ENCODE results near the gene WDR87. TPM values are rescaled to one million over a fixed set of nuclear protein-coding genes. Genes with fewer than 3 reads are reported as not detected.
A peak's percentile ranks its signal among the peaks of the same experiment; 100 is the strongest.
"Not testable (repeated sequence)": the region's sequence is repeated elsewhere in the genome, so short reads cannot be mapped to it uniquely, and the experiment has no call there.

Gene WDR87
- total RNA-seq, 2 donors from 2014 or later: not detected

GRCh38 chr19:37896180-37896579 lies 10.2 kb downstream of the WDR87 start:
- H3K4me3 Mint-ChIP-seq: no peak overlapping the region
- ATAC-seq (replicated peaks in 1 of 2) (no peak), DNase-seq (no peak)
- no peaks in the 10 kb centered on the region for H3K9me3 Mint-ChIP-seq
- H3K27me3 Mint-ChIP-seq (ENCODE audit: low read depth): peaks cover 23% of the 10 kb centered on the region
- no peak overlapping the region for H3K27ac Mint-ChIP-seq
- H3K4me1 Mint-ChIP-seq (ENCODE audit: low read depth): no peaks in the 10 kb centered on the region
- no peaks in the 10 kb centered on the region for H3K36me3 Mint-ChIP-seq (ENCODE audit: insufficient read depth in 2 of 2)

- H3K27me3 Mint-ChIP-seq (ENCODE audit: low read depth): peaks cover 23% of the 10 kb centered on the region
- no peak overlapping the region for H3K4me3 Mint-ChIP-seq
- ATAC-seq (replicated peaks in 1 of 2): no peak
- DNase-seq: no peak
- no peaks in the 10 kb centered on the region for H3K4me1 Mint-ChIP-seq (ENCODE audit: low read depth)
- H3K9me3 Mint-ChIP-seq: no peaks in the 10 kb centered on the region
- H3K27ac Mint-ChIP-seq: no peak overlapping the region
- no peaks in the 10 kb centered on the region for H3K36me3 Mint-ChIP-seq (ENCODE audit: insufficient read depth in 2 of 2)
Measured at GRCh38 chr19:37893845-37894575, 12.4 kb downstream of the WDR87 start.

- H3K36me3 Mint-ChIP-seq (ENCODE audit: insufficient read depth in 2 of 2): peaks cover 2% of the 10 kb centered on the region in 2 donors
- ATAC-seq (replicated peaks in 1 of 2): no peak
Measured at GRCh38 chr19:37886571-37886970, 19.8 kb downstream of the WDR87 start.

GRCh38 chr19:37885392-37885791 lies 21.0 kb downstream of the WDR87 start:
- Mint-ChIP-seq H3K36me3 (ENCODE audit: insufficient read depth in 2 of 2) (peaks cover 2% of the 10 kb centered on the region in 2 donors), H3K4me3 (no peak overlapping the region), H3K9me3 (peaks cover 0 to 8% of the 10 kb centered on the region in 2 donors), H3K4me1 (ENCODE audit: low read depth) (no peaks in the 10 kb centered on the region), H3K27me3 (ENCODE audit: low read depth) (no peaks in the 10 kb centered on the region), H3K27ac (no peak overlapping the region)
- DNase-seq: no peak
- no peak for ATAC-seq (replicated peaks in 1 of 2)

More at GRCh38 chr19:37886571-37886970, 19.8 kb downstream of the WDR87 start:
- Mint-ChIP-seq H3K4me1 (ENCODE audit: low read depth) (no peaks in the 10 kb centered on the region), H3K4me3 (no peak overlapping the region), H3K27me3 (ENCODE audit: low read depth) (peaks cover 1% of the 10 kb centered on the region), H3K9me3 (peaks cover 0 to 8% of the 10 kb centered on the region in 2 donors), H3K27ac (no peak overlapping the region)
- no peak for DNase-seq

- no peaks in the 10 kb centered on the region for H3K36me3 Mint-ChIP-seq (ENCODE audit: insufficient read depth in 2 of 2)
- no peak overlapping the region for H3K27ac Mint-ChIP-seq
- DNase-seq (no peak), ATAC-seq (replicated peaks in 1 of 2) (no peak)
- peaks cover 4 to 8% of the 10 kb centered on the region in 2 donors for H3K9me3 Mint-ChIP-seq
- no peaks in the 10 kb centered on the region for H3K4me1 Mint-ChIP-seq (ENCODE audit: low read depth)
- H3K27me3 Mint-ChIP-seq (ENCODE audit: low read depth): no peaks in the 10 kb centered on the region
- no peak overlapping the region for H3K4me3 Mint-ChIP-seq
Measured at GRCh38 chr19:37877147-37877546, 29.2 kb downstream of the WDR87 start.

GRCh38 chr19:37876032-37876431 lies 30.4 kb downstream of the WDR87 start:
- DNase-seq: no peak
- no peak for ATAC-seq (replicated peaks in 1 of 2)
- Mint-ChIP-seq H3K27ac (no peak overlapping the region), H3K9me3 (peaks cover 2 to 8% of the 10 kb centered on the region in 2 donors), H3K4me3 (no peak overlapping the region), H3K4me1 (ENCODE audit: low read depth) (no peaks in the 10 kb centered on the region), H3K27me3 (ENCODE audit: low read depth) (no peaks in the 10 kb centered on the region), H3K36me3 (ENCODE audit: insufficient read depth in 2 of 2) (no peaks in the 10 kb centered on the region)

- Mint-ChIP-seq H3K27me3 (ENCODE audit: low read depth) (no peaks in the 10 kb centered on the region), H3K9me3 (peaks cover 2 to 11% of the 10 kb centered on the region in 2 donors), H3K36me3 (ENCODE audit: insufficient read depth in 2 of 2) (no peaks in the 10 kb centered on the region), H3K4me3 (no peak overlapping the region), H3K4me1 (ENCODE audit: low read depth) (no peaks in the 10 kb centered on the region), H3K27ac (no peak overlapping the region)
- no peak for DNase-seq
- ATAC-seq (replicated peaks in 1 of 2): no peak
Measured at GRCh38 chr19:37874784-37875183, 31.6 kb downstream of the WDR87 start.

- Mint-ChIP-seq H3K9me3 (peaks cover 2 to 10% of the 10 kb centered on the region in 2 donors), H3K36me3 (ENCODE audit: insufficient read depth in 2 of 2) (no peaks in the 10 kb centered on the region), H3K27me3 (ENCODE audit: low read depth) (no peaks in the 10 kb centered on the region), H3K4me3 (no peak overlapping the region), H3K27ac (no peak overlapping the region), H3K4me1 (ENCODE audit: low read depth) (no peaks in the 10 kb centered on the region)
- DNase-seq (no peak), ATAC-seq (replicated peaks in 1 of 2) (no peak)
Measured at GRCh38 chr19:37872383-37872782, 34.0 kb downstream of the WDR87 start.

- no peak overlapping the region for H3K27ac Mint-ChIP-seq
- H3K4me3 Mint-ChIP-seq: no peak overlapping the region
- ATAC-seq (replicated peaks in 1 of 2) (no peak), DNase-seq (no peak)
- H3K27me3 Mint-ChIP-seq (ENCODE audit: low read depth): no peaks in the 10 kb centered on the region
- no peaks in the 10 kb centered on the region for H3K36me3 Mint-ChIP-seq (ENCODE audit: insufficient read depth in 2 of 2)
- H3K9me3 Mint-ChIP-seq: peaks cover 2 to 10% of the 10 kb centered on the region in 2 donors
- H3K4me1 Mint-ChIP-seq (ENCODE audit: low read depth): no peaks in the 10 kb centered on the region
Measured at GRCh38 chr19:37869766-37870340, 36.5 kb downstream of the WDR87 start.

- no peak overlapping the region for H3K27ac Mint-ChIP-seq
Measured at GRCh38 chr19:37867831-37868230, 38.6 kb downstream of the WDR87 start.

GRCh38 chr19:37865930-37866329 lies 40.5 kb downstream of the WDR87 start:
- DNase-seq; H3K4me1 Mint-ChIP-seq (ENCODE audit: low read depth); H3K27ac Mint-ChIP-seq; ATAC-seq (replicated peaks in 1 of 2); H3K9me3 Mint-ChIP-seq; H3K4me3 Mint-ChIP-seq; H3K27me3 Mint-ChIP-seq (ENCODE audit: low read depth); H3K36me3 Mint-ChIP-seq (ENCODE audit: insufficient read depth in 2 of 2): not testable (repeated sequence)

More at GRCh38 chr19:37867831-37868230, 38.6 kb downstream of the WDR87 start:
- H3K4me1 Mint-ChIP-seq (ENCODE audit: low read depth): no peaks in the 10 kb centered on the region
- DNase-seq (no peak), ATAC-seq (replicated peaks in 1 of 2) (no peak)
- no peak overlapping the region for H3K4me3 Mint-ChIP-seq
- H3K36me3 Mint-ChIP-seq (ENCODE audit: insufficient read depth in 2 of 2): no peaks in the 10 kb centered on the region
- no peaks in the 10 kb centered on the region for H3K27me3 Mint-ChIP-seq (ENCODE audit: low read depth)
- peaks cover 2 to 10% of the 10 kb centered on the region in 2 donors for H3K9me3 Mint-ChIP-seq

- no peak overlapping the region for H3K4me3 Mint-ChIP-seq
- no peak overlapping the region for H3K27ac Mint-ChIP-seq
- H3K9me3 Mint-ChIP-seq: peaks cover 2% of the 10 kb centered on the region in 2 donors
- no peaks in the 10 kb centered on the region for H3K36me3 Mint-ChIP-seq (ENCODE audit: insufficient read depth in 2 of 2)
- H3K4me1 Mint-ChIP-seq (ENCODE audit: low read depth): no peaks in the 10 kb centered on the region
- ATAC-seq (replicated peaks in 1 of 2) (no peak), DNase-seq (no peak)
- no peaks in the 10 kb centered on the region for H3K27me3 Mint-ChIP-seq (ENCODE audit: low read depth)
Measured at GRCh38 chr19:37864501-37864900, 41.9 kb downstream of the WDR87 start.

GRCh38 chr19:37855098-37855497 lies 51.3 kb downstream of the WDR87 start:
- Mint-ChIP-seq H3K27me3 (ENCODE audit: low read depth) (no peaks in the 10 kb centered on the region), H3K36me3 (ENCODE audit: insufficient read depth in 2 of 2) (peaks cover 2 to 3% of the 10 kb centered on the region in 2 donors), H3K4me3 (peak overlapping the region in 1 of 2 donors; percentile 42), H3K9me3 (peaks cover 0 to 1% of the 10 kb centered on the region in 2 donors), H3K27ac (no peak overlapping the region), H3K4me1 (ENCODE audit: low read depth) (no peaks in the 10 kb centered on the region)
- DNase-seq (peak; percentile 6 to 17), ATAC-seq (replicated peaks in 1 of 2) (no peak)

All from activated T-cell treated with anti-CD3 and anti-CD28 coated beads, Interleukin-2, amount 50 U/mL, for 72 hours (primary cell).